AG04449 (cell line): ENCODE data around the gene FAM89A.

ENCODE experiments used
- CTCF ChIA-PET: fragments of 350-600 bp; formaldehyde crosslinking; extraction: SDS; loops from one replicate; lab custom pipeline; 2021; ENCODE audit warnings: antibody characterized with exemption; lab: Yijun Ruan, JAX
- POLR2A ChIA-PET: fragments of 400-600, 350-600 bp; formaldehyde crosslinking; extraction: SDS; loops from one replicate; lab custom pipeline; 2020; ENCODE audit warnings: antibody characterized with exemption, inconsistent platforms; lab: Yijun Ruan, JAX
- DNase-seq: peaks from one replicate; pipeline ENCODE4 v3.0.0-alpha.2; 2010; ENCODE audit warnings: low read depth, low spot score
- H3K4me3 ChIP-seq: 2 replicates; pipeline ENCODE4 v1.5.1; 2011; ENCODE audit warnings: low read depth, mild to moderate bottlenecking, control low read depth, low read length
- TF ChIP-seq, protein P1 (sequence below): IDR thresholded peaks from one replicate; pipeline ENCODE4 v1.5.1; 2011; ENCODE audit warnings: mild to moderate bottlenecking, moderate library complexity, low read length, control low read depth, inconsistent platforms; ENCODE audit not compliant: insufficient read depth; ENCODE audit errors: missing control alignments

FAM89A gene

DNA sequence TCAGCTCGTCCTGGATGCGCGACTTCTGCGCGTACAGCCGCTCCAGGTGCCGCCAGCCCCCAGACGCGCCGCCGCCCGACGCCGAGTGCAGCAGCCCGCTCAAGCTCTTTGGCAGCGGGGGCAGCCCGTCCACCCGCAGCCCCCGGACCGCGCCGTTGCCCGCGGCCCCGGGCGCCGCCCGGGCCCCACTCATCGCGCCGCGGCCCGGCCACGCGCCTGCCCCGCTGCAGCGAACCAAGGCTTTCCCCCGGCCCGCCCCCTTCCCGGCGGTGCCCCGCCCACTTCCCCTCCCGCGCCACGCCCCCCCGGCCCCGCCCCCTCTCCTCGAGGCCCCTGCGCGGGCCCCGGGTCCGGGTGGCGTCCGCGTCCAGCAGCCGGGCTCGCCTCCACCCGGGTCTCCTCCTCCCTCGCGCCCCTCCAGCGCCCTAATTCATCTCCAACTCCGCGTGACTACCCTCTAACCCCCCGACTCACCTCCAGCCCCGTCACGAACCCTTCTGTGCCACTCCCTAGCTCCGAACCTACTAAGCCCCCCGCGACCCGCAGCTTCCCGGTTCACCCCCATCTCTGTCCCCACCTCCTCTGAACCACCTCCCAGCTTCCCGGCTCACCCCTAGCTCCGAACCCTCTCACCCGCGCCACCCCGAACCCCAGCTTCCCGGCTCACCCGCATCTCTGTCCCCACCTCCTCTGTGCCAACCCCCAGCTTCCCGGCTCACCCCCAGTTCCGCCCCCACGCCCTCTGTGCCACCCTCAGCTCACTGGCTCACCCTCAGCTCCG lies at the start of gene FAM89A:
Gene FAM89A (minus strand): TSS at position 236 of the 781 bp plus-strand sequence. CDS start 43 bp downstream, at position 193.
- ChIA-PET CTCF (interaction anchor here (1.4 to 1.7 kb wide), 2 partner anchors 11 to 167 kb away, joined by 4 to 5 read pairs; no protein-coding TSS in a partner anchor), POLR2A (interaction anchor here (1.8 kb wide), 1 partner anchor 99 kb away, joined by 7 read pairs; no protein-coding TSS in a partner anchor)
- TF ChIP-seq, protein P1, sequence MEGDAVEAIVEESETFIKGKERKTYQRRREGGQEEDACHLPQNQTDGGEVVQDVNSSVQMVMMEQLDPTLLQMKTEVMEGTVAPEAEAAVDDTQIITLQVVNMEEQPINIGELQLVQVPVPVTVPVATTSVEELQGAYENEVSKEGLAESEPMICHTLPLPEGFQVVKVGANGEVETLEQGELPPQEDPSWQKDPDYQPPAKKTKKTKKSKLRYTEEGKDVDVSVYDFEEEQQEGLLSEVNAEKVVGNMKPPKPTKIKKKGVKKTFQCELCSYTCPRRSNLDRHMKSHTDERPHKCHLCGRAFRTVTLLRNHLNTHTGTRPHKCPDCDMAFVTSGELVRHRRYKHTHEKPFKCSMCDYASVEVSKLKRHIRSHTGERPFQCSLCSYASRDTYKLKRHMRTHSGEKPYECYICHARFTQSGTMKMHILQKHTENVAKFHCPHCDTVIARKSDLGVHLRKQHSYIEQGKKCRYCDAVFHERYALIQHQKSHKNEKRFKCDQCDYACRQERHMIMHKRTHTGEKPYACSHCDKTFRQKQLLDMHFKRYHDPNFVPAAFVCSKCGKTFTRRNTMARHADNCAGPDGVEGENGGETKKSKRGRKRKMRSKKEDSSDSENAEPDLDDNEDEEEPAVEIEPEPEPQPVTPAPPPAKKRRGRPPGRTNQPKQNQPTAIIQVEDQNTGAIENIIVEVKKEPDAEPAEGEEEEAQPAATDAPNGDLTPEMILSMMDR, result no peak
- H3K4me3 ChIP-seq, result peak within 1 kb of the TSS; percentile 71
- no peak for DNase-seq

DNA sequence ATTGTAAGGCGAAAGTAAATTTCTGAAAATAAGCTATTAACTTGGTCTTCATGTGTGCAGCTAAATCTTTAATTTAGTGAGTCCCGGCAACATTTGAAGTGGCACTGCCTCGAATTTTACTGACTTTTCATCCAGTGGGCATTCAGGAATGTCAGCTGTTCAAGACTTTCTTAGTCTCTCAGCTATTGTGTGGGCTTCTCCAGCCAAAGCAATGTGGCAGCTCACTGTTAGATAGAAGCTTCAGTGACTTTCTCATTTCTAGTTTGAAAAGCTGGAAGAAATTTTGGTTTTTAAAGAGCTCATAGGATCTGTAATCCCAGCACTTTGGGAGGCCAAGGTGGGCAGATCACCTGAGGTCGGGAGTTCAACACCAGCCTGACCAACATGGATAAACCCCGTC lies 44.3 kb upstream of the FAM89A start:
- CTCF ChIA-PET, result interaction anchor here (0.7 to 2.5 kb wide), 2 partner anchors 9 to 14 kb away, joined by 3 to 14 read pairs; no protein-coding TSS in a partner anchor
- no peak overlapping the region for H3K4me3 ChIP-seq
- TF ChIP-seq, protein P1, result no peak
- POLR2A ChIA-PET, result no interaction called here
- no peak for DNase-seq

DNA sequence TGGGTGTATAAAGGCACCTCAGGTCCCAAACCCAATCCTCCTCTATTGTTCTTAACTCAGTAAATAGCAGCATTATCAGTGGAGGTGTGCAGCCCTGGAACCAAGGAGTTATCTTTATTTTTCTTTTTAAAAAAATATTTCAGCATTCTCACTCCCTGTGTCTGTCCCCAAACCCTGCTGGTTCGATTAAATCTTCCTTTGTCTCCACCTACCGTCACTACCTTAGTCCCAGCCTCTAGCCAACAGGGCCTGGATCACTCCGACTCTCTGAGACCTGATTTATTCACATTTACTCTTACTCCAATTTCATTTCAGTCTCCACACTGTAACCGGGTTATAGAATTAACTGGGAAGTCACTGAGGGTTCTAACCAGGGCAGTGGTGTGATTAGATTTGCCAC lies 39.1 kb upstream of the FAM89A start:
- TF ChIP-seq, protein P1, result no peak

DNA sequence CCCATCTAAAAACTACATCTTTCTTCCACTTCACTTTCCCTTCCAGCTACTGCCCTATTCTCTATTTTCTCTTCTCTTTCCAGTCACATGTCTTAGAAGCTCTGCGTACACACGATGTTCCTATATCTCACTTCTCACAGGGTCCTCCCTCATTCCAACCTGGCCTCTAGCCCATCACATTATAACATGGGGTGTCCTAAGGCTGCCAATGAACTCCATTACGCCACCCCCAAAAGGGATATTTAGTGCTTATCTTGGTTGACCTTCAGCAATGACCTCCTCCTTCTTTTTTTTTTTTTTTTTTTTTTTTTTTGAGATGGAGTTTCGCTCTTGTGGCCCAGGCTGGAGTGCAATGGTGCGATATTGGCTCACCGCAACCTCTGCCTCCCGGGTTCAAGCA lies 38.2 kb upstream of the FAM89A start:
- CTCF ChIA-PET, result interaction anchor here (0.5 to 1.2 kb wide), 2 partner anchors 11 to 79 kb away, joined by 3 to 5 read pairs; no protein-coding TSS in a partner anchor
- no peak overlapping the region for H3K4me3 ChIP-seq
- POLR2A ChIA-PET, result no interaction called here
- TF ChIP-seq, protein P1, result no peak
- DNase-seq, result no peak

More for the DNA sequence above, 39.1 kb upstream of the FAM89A start:
- no peak for DNase-seq
- ChIA-PET POLR2A (no interaction called here), CTCF (no interaction called here)
- no peak overlapping the region for H3K4me3 ChIP-seq

DNA sequence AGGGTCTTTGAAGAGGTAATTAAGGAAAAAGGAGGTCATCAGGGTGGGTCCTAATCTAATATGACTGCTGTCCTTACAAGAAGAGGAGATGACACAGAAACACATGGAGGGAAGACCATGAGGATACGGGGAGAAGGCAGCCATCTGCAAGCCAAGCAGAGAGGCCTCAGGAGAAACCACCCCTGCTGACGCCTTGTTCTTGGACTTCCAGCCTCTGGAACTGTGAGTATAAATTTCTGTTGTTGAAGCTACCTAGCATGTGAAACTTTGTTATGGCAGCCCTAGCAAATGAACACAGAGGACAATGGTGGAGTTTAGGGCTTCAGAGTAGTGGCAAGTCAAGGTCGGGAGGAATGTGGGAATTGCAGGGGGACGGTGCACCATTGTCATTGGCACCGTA lies 36.7 kb upstream of the FAM89A start:
- ChIA-PET CTCF (interaction anchor here (2.0 kb wide), 1 partner anchor 17 kb away, joined by 5 read pairs; no protein-coding TSS in a partner anchor), POLR2A (interaction anchor here (1.4 kb wide), 1 partner anchor 13 kb away, joined by 3 read pairs; no protein-coding TSS in a partner anchor)
- TF ChIP-seq, protein P1, result no peak
- no peak for DNase-seq
- H3K4me3 ChIP-seq, result no peak overlapping the region

DNA sequence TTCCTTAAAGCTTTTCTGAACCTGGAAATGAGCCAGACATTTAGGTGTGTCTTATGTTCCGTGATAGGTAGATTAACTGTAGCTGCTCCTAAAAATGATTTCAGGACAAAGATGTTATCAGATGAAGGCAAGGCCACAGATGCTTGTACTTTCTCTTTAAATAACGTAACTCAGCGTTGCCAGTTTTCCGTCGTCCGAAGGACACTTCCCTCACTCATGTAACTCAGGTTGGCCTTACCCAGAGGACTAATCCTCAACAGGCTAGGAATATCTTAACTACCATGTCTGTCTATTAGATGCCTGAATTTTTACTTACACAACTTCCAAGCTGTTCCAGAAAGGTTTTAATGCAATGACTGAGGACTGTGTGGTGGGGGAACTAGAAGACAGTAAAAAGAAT lies 35.4 kb upstream of the FAM89A start:
- TF ChIP-seq, protein P1, result no peak
- no peak for DNase-seq
- CTCF ChIA-PET, result interaction anchor here (1.3 to 2.0 kb wide), 2 partner anchors 15 to 18 kb away, joined by 3 to 5 read pairs; no protein-coding TSS in a partner anchor
- no peak overlapping the region for H3K4me3 ChIP-seq
- POLR2A ChIA-PET, result interaction anchor here (1.4 kb wide), 1 partner anchor 12 kb away, joined by 3 read pairs; no protein-coding TSS in a partner anchor
